ENCODE data around the gene CDH10.

The CDH10 gene

GRCh38 chr5:24644761-24645160 lies at the start of gene CDH10:
Gene CDH10, minus strand, starts transcription at chr5:24644978. Its CDS starts 51,488 bp downstream, at chr5:24593490.
- H3K4me3 ChIP-seq (ENCODE audit: low read length), result no peak within 1 kb of the TSS
- no peak within 1 kb of the TSS for H3K9ac ChIP-seq (ENCODE audit: low read length)

GRCh38 chr5:24693609-24694008 lies 48.8 kb upstream of the CDH10 start:
- H3K27ac ChIP-seq (ENCODE audit: low read depth, low read length), result no peak overlapping the region
- no peaks in the 10 kb centered on the region for H3K36me3 ChIP-seq (ENCODE audit: control insufficient read depth, insufficient read depth, low read length)
- no peak overlapping the region for H3K9ac ChIP-seq (ENCODE audit: low read length)
- H3K4me3 ChIP-seq (ENCODE audit: low read length), result no peak overlapping the region
- H3K27me3 ChIP-seq (ENCODE audit: control insufficient read depth, insufficient read depth, low read length), result no peaks in the 10 kb centered on the region
- no peaks in the 10 kb centered on the region for H3K4me1 ChIP-seq (ENCODE audit: control insufficient read depth, insufficient read depth, low read length)

More at GRCh38 chr5:24644761-24645160, at the start of gene CDH10:
- no peaks in the 10 kb centered on the region for H3K27me3 ChIP-seq (ENCODE audit: control insufficient read depth, insufficient read depth, low read length)
- H3K27ac ChIP-seq (ENCODE audit: low read depth, low read length), result no peak within 1 kb of the TSS
- no peaks in the 10 kb centered on the region for H3K36me3 ChIP-seq (ENCODE audit: control insufficient read depth, insufficient read depth, low read length)
- H3K4me1 ChIP-seq (ENCODE audit: control insufficient read depth, insufficient read depth, low read length), result no peaks in the 10 kb centered on the region

- H3K27ac ChIP-seq (ENCODE audit: low read depth, low read length), result no peak overlapping the region
- no peaks in the 10 kb centered on the region for H3K36me3 ChIP-seq (ENCODE audit: control insufficient read depth, insufficient read depth, low read length)
- H3K4me3 ChIP-seq (ENCODE audit: low read length), result no peak overlapping the region
- no peaks in the 10 kb centered on the region for H3K27me3 ChIP-seq (ENCODE audit: control insufficient read depth, insufficient read depth, low read length)
- H3K4me1 ChIP-seq (ENCODE audit: control insufficient read depth, insufficient read depth, low read length), result no peaks in the 10 kb centered on the region
- no peak overlapping the region for H3K9ac ChIP-seq (ENCODE audit: low read length)
Measured at GRCh38 chr5:24691074-24691473, 46.3 kb upstream of the CDH10 start.

- H3K4me1 ChIP-seq (ENCODE audit: control insufficient read depth, insufficient read depth, low read length), result no peaks in the 10 kb centered on the region
Measured at GRCh38 chr5:24681106-24681505, 36.3 kb upstream of the CDH10 start.

GRCh38 chr5:24668050-24668449 lies 23.3 kb upstream of the CDH10 start:
- Histone ChIP-seq H3K27ac (ENCODE audit: low read depth, low read length) (no peak overlapping the region), H3K4me1 (ENCODE audit: control insufficient read depth, insufficient read depth, low read length) (no peaks in the 10 kb centered on the region), H3K36me3 (ENCODE audit: control insufficient read depth, insufficient read depth, low read length) (no peaks in the 10 kb centered on the region), H3K9ac (ENCODE audit: low read length) (no peak overlapping the region), H3K27me3 (ENCODE audit: control insufficient read depth, insufficient read depth, low read length) (no peaks in the 10 kb centered on the region), H3K4me3 (ENCODE audit: low read length) (no peak overlapping the region)

More at GRCh38 chr5:24681106-24681505, 36.3 kb upstream of the CDH10 start:
- no peak overlapping the region for H3K27ac ChIP-seq (ENCODE audit: low read depth, low read length)
- no peaks in the 10 kb centered on the region for H3K36me3 ChIP-seq (ENCODE audit: control insufficient read depth, insufficient read depth, low read length)
- H3K9ac ChIP-seq (ENCODE audit: low read length), result no peak overlapping the region
- no peak overlapping the region for H3K4me3 ChIP-seq (ENCODE audit: low read length)
- no peaks in the 10 kb centered on the region for H3K27me3 ChIP-seq (ENCODE audit: control insufficient read depth, insufficient read depth, low read length)

- no peak overlapping the region for H3K9ac ChIP-seq (ENCODE audit: low read length)
- H3K4me3 ChIP-seq (ENCODE audit: low read length), result no peak overlapping the region
- no peaks in the 10 kb centered on the region for H3K36me3 ChIP-seq (ENCODE audit: control insufficient read depth, insufficient read depth, low read length)
- H3K27ac ChIP-seq (ENCODE audit: low read depth, low read length), result no peak overlapping the region
- H3K27me3 ChIP-seq (ENCODE audit: control insufficient read depth, insufficient read depth, low read length), result no peaks in the 10 kb centered on the region
- no peaks in the 10 kb centered on the region for H3K4me1 ChIP-seq (ENCODE audit: control insufficient read depth, insufficient read depth, low read length)
Measured at GRCh38 chr5:24649531-24649930, 4.8 kb upstream of the CDH10 start.

- H3K4me1 ChIP-seq (ENCODE audit: control insufficient read depth, insufficient read depth, low read length), result no peaks in the 10 kb centered on the region
- H3K4me3 ChIP-seq (ENCODE audit: low read length), result no peak overlapping the region
- H3K36me3 ChIP-seq (ENCODE audit: control insufficient read depth, insufficient read depth, low read length), result no peaks in the 10 kb centered on the region
- no peak overlapping the region for H3K9ac ChIP-seq (ENCODE audit: low read length)
- no peaks in the 10 kb centered on the region for H3K27me3 ChIP-seq (ENCODE audit: control insufficient read depth, insufficient read depth, low read length)
- no peak overlapping the region for H3K27ac ChIP-seq (ENCODE audit: low read depth, low read length)
Measured at GRCh38 chr5:24646915-24647314, 2.1 kb upstream of the CDH10 start.

GRCh38 chr5:24645483-24645882 lies 705 bp upstream of the CDH10 start:
- H3K27ac ChIP-seq (ENCODE audit: low read depth, low read length), result no peak overlapping the region
- H3K4me1 ChIP-seq (ENCODE audit: control insufficient read depth, insufficient read depth, low read length), result no peaks in the 10 kb centered on the region
- no peaks in the 10 kb centered on the region for H3K27me3 ChIP-seq (ENCODE audit: control insufficient read depth, insufficient read depth, low read length)
- H3K36me3 ChIP-seq (ENCODE audit: control insufficient read depth, insufficient read depth, low read length), result no peaks in the 10 kb centered on the region
- no peak overlapping the region for H3K4me3 ChIP-seq (ENCODE audit: low read length)
- no peak overlapping the region for H3K9ac ChIP-seq (ENCODE audit: low read length)

GRCh38 chr5:24643880-24644279 lies 898 bp downstream of the CDH10 start:
- H3K27ac ChIP-seq (ENCODE audit: low read depth, low read length), result no peak overlapping the region
- H3K4me3 ChIP-seq (ENCODE audit: low read length), result no peak overlapping the region

GRCh38 chr5:24643156-24643555 lies 1.6 kb downstream of the CDH10 start:
- Histone ChIP-seq H3K27me3 (ENCODE audit: control insufficient read depth, insufficient read depth, low read length) (no peaks in the 10 kb centered on the region), H3K4me1 (ENCODE audit: control insufficient read depth, insufficient read depth, low read length) (no peaks in the 10 kb centered on the region), H3K27ac (ENCODE audit: low read depth, low read length) (no peak overlapping the region), H3K36me3 (ENCODE audit: control insufficient read depth, insufficient read depth, low read length) (no peaks in the 10 kb centered on the region), H3K9ac (ENCODE audit: low read length) (no peak overlapping the region), H3K4me3 (ENCODE audit: low read length) (no peak overlapping the region)

More at GRCh38 chr5:24643880-24644279, 898 bp downstream of the CDH10 start:
- Histone ChIP-seq H3K4me1 (ENCODE audit: control insufficient read depth, insufficient read depth, low read length) (no peaks in the 10 kb centered on the region), H3K36me3 (ENCODE audit: control insufficient read depth, insufficient read depth, low read length) (no peaks in the 10 kb centered on the region), H3K27me3 (ENCODE audit: control insufficient read depth, insufficient read depth, low read length) (no peaks in the 10 kb centered on the region), H3K9ac (ENCODE audit: low read length) (no peak overlapping the region)

- no peak overlapping the region for H3K4me3 ChIP-seq (ENCODE audit: low read length)
- no peak overlapping the region for H3K27ac ChIP-seq (ENCODE audit: low read depth, low read length)
- no peaks in the 10 kb centered on the region for H3K36me3 ChIP-seq (ENCODE audit: control insufficient read depth, insufficient read depth, low read length)
- no peak overlapping the region for H3K9ac ChIP-seq (ENCODE audit: low read length)
- H3K4me1 ChIP-seq (ENCODE audit: control insufficient read depth, insufficient read depth, low read length), result no peaks in the 10 kb centered on the region
- no peaks in the 10 kb centered on the region for H3K27me3 ChIP-seq (ENCODE audit: control insufficient read depth, insufficient read depth, low read length)
Measured at GRCh38 chr5:24642022-24642421, 2.8 kb downstream of the CDH10 start.

GRCh38 chr5:24635209-24635608 lies 9.6 kb downstream of the CDH10 start:
- H3K4me1 ChIP-seq (ENCODE audit: control insufficient read depth, insufficient read depth, low read length), result no peaks in the 10 kb centered on the region
- no peak overlapping the region for H3K9ac ChIP-seq (ENCODE audit: low read length)
- no peak overlapping the region for H3K4me3 ChIP-seq (ENCODE audit: low read length)
- no peaks in the 10 kb centered on the region for H3K36me3 ChIP-seq (ENCODE audit: control insufficient read depth, insufficient read depth, low read length)
- no peaks in the 10 kb centered on the region for H3K27me3 ChIP-seq (ENCODE audit: control insufficient read depth, insufficient read depth, low read length)
- H3K27ac ChIP-seq (ENCODE audit: low read depth, low read length), result no peak overlapping the region

- no peaks in the 10 kb centered on the region for H3K27me3 ChIP-seq (ENCODE audit: control insufficient read depth, insufficient read depth, low read length)
- no peak overlapping the region for H3K27ac ChIP-seq (ENCODE audit: low read depth, low read length)
- no peak overlapping the region for H3K4me3 ChIP-seq (ENCODE audit: low read length)
- no peak overlapping the region for H3K9ac ChIP-seq (ENCODE audit: low read length)
- no peaks in the 10 kb centered on the region for H3K4me1 ChIP-seq (ENCODE audit: control insufficient read depth, insufficient read depth, low read length)
- no peaks in the 10 kb centered on the region for H3K36me3 ChIP-seq (ENCODE audit: control insufficient read depth, insufficient read depth, low read length)
Measured at GRCh38 chr5:24633715-24634325, 11.0 kb downstream of the CDH10 start.

Measured in rectal smooth muscle tissue (tissue), 1 donor.